HG03442 (cell line): Measurements from ENCODE around the gene WNK4.
A peak's percentile ranks its signal among the peaks of the same experiment; 100 is the strongest.

ENCODE experiments used
- ATAC-seq: cut with Tn5 transposase; IDR thresholded peaks from one replicate; pipeline ENCODE4 v1.9.1; 2021; ENCODE audit warnings: mild to moderate bottlenecking, moderate library complexity; ENCODE audit not compliant: unreplicated experiment

WNK4 gene

DNA sequence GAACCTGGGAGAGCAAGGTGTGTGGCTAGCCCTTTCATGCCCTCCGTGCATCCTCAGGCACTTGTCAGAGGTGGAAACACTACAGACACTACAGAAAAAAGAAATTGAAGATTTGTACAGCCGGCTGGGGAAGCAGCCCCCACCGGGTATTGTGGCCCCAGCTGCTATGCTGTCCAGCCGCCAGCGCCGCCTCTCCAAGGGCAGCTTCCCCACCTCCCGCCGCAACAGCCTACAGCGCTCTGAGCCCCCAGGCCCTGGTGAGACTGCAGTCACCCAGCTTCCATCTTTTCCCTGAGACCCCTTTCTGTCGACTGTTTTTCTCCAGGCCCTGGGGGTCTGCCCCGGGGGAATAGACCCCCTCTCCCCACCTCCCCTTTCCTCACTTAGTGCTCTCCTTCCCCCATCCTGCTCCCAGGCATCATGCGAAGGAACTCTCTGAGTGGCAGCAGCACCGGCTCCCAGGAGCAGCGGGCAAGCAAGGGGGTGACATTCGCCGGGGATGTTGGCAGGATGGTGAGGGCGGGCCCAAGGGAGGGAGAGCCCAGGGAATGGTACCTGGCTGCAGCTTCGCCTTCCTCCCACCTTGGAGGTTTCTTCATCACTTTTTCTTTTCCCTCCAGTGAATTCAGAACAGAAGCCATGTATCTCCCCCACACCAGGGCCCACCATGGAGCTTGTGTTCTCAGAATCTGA is 15.8 kb downstream of the WNK4 start:
- no peak for ATAC-seq

DNA sequence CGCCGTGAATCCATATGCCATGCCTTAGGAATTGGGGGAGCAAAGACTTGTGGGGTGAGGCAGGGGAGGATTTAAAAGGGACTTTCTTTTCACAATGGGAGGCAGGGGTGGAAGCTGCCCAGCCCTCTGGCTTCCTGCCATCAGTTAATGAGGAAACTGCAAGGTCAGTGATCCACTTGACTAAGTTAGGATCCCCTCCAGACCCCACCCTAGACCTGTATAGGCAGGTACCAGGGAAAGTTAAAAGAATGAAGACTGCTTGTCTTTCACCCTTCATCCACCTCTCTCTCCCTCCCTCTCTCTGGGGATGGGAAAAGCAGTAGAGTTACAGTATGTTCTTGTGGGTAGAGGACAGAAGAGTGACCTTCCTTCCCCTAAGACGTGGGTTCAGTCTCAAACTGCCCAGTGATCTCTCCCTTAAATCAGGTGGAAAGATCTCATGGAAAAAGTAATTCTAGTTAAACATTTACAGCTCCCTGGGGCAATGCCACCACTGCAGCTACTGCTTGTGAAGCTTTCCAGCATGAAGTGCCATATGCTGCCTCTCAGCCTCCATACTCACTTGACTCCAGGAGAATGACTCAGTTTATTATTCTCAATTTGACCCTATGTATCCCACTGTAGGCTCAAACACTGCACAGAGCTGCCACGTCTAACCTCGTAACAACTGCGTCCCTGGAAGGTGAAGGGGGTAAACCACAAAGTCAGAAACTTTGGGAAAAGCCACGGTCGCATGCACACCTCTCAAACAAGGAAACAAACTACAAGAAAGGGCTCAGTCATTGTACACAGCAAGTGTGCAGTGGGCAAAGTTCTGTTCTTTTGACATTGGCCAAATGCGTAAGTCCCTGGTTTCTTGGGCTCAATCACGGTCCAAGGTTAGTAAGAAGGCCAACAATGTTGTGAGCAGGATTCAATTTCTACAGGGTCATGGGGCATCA is 16.9 kb downstream of the WNK4 start:
- no peak for ATAC-seq

DNA sequence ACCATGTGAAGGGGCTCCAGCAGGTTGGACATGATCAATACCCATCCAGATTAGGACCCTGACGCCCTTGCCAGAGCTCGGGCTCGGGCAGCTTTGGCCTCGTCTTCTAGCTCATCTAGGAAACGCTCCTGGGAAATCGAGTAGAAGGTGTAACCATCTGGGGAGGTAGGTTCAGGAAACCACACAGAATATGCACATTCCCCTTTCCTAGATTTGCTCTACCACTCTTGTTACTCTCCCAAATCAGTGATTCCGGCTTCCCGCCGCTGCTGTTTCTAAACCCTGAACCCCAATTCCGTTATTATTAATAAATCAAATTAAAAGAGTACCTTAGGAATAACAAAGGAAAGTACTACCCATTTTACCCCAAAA is 17.6 kb downstream of the WNK4 start:
- no peak for ATAC-seq

DNA sequence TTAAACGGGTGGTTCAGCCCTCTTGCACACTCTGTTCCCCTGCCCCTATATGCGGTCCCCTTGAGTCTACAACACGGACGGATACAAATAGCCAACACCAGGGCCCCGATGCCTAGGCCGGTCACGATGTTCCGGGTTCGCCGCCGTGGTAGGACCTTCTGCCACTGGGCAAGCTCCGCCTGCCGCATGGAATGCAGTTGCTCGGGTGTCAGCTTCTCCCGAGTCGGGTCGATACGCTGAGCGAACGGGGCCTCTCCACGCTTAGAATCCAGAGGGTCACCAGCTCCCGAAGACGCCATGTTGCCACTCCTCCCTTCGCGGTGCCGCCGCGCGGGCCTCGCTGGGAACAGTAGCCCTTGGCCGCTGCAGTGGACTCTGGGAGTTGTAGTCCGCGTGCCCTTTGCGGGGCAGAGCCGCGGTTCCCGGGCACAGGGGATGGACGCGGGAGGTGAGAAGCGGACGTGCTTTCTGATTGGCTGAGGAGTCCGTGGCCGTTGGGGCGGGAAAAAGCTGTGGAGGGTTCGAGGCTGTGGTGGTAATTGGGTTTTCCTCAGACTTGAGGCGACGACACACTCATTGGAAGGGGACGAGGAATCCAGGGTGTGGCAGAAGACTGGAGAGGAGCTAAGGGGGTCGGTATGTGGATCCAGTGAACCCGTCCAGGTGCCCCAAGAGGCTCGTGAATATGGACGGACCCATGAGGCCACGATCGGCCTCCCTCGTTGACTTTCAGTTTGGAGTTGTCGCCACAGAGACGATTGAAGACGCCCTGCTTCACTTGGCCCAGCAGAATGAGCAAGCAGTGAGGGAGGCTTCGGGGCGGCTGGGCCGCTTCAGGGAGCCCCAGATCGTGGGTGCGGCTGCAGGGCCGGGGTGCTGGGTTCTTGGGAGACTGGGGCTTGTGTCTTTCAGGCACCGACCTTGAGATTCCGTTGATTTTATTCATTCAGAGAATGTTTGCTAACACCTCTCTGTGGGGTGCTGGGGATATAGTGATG is 18.3 kb downstream of the WNK4 start, which contains the start of the genes CNTD1 and COA3:
CNTD1 (plus strand) TSS at position 479 of the 998 bp plus-strand sequence; CDS start at position 686, 207 bp downstream.
COA3 (minus strand) TSS at position 322 of the 998 bp plus-strand sequence; CDS start at position 299, 23 bp downstream.
- peak; percentile 64 for ATAC-seq

DNA sequence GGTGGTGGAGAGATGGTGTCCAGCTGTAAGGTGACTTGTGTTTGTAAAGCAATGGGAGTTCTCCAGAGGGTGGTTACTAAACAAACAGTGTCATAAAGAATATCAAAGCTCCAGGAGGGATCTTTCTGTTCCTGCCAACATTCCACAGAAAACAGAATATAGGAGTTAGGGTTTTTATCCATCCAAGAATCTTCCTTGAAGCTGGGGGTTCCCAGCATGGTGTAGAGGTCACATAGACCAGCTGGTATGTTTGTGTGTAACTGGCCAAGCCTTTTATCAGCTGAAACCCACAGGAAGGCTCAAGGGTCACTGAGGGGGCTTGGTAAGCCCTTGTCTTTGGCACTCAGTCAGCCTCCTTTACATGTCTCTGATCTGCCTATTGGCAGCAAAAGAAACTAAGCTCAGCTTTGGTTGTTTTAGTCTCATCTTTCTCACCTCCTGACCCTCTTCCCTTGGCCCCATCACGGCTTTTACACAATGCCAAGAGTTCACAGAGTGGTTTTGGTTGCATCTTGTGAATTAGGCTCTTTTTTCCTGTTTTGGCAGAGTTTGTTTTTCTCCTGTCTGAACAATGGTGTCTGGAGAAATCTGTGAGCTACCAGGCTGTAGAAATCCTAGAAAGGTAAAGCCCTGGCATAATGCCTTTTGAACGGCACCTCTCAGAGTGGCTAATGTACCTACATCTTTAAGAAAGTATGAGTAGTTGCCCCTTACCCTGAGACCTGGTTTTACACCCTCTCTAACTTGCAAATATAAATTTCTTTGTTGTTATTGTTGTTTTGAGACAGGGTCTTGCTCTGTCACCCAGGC is 22.9 kb downstream of the WNK4 start:
- no peak for ATAC-seq

DNA sequence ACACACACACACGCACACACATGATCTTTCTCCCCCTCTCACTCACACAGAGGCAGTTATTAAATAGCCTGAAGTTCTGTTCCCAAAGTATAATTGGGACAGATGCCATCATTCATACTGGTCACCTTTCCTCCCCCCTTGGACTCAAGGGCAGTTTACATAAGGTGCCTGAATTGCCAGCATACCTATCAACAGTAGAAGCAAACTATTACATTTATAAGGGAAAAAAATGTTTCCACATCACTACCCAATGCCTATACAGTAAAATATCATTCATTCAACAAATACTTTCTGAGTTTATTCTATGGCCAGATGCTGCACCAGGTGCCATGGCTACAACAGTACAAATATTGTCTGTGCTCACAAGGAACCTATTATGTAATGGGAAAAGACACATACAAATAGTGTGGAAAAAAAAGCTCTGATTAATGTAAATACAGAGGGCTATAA is 24.5 kb downstream of the WNK4 start:
- no peak for ATAC-seq

DNA sequence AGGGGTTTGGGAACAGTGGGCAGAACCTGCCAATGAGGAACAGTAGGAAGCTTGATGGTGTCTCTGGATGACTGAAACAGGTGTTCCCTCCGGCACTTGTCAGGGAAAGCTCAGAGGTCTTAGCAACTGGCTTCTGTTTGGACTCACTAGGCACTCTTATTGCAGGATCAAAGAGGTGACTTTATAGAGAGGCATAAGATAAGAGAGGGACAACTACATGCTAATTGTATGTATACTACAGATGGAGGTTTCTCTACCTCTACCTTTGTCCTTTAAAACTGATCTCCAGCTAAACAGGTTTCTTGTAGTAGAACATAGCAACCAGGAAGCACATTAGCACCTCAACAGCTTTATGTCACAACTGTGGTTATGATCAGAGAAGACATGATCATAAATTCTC is 25.8 kb downstream of the WNK4 start:
- ATAC-seq: no peak

DNA sequence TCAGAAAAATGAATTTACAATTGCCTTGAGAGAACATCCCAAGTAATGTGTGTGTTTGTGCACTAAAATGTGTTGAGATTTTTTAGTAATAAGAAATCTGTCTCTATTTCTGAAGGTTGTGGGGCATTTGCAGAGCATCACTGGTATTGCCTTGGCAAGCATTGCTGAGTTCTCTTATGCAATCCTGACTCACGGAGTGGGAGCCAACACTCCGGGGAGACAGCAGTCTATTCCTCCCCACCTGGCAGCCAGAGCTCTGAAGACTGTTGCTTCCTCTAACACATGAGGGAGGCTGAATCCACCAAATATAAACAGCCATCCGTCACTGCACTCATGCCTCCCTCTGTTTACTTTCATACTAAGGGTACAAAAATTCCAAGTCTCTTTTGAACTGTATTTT is 28.8 kb downstream of the WNK4 start:
- no peak for ATAC-seq

DNA sequence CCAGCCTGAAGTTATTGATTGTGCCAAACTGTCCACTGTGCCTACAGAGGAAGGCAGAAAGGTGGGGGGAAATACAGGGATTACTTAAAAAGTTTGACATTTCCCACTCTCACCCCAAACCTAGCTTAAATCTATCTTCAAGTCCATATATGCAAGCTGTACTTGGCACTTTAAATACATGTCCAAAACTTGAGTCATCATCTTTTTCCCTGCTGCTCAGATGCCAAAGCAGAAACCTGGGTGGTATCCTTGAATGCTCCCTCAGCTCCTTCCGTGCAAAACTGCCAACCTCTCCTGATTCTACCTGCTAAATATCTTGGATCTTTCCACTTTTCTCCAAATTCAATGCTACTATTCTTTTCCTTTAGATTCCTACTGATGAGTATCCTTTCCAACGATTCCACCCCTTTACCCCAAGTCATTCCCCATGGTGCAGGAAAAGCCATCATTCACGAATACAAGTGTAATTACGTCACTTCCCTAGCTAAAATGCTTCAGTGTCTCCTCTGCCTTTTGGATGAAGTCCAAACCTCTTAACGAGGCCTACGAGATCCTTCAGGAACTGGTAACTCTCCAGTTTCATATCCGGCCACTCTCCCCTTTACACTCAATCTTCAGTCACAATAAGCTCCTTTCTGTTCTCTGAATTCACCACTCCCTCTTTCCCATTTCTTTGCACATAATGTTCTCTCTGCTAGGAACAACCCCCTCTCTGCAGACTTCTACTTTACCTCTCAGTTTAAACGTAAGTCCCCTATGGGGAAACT is 34.4 kb downstream of the WNK4 start:
- ATAC-seq: no peak

DNA sequence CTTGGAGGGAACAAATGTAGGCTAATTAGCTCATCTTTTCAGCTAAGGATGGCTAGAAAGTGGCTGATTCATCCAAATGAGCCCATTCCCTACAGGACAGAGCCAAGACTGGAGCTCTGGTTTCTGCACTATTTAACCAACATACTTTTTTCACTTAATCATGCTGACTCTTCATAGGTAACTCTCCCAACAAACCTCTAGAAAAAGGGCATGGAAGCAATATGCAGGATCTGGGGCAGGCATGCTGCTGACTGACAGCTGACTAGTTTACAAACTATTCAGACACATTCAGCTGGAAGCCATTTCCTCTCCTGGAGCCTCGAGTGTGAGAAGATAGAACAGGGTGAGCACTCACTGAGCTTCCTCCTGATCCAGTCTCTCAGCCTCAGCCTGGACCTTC is 37.5 kb downstream of the WNK4 start:
- ATAC-seq: no peak

DNA sequence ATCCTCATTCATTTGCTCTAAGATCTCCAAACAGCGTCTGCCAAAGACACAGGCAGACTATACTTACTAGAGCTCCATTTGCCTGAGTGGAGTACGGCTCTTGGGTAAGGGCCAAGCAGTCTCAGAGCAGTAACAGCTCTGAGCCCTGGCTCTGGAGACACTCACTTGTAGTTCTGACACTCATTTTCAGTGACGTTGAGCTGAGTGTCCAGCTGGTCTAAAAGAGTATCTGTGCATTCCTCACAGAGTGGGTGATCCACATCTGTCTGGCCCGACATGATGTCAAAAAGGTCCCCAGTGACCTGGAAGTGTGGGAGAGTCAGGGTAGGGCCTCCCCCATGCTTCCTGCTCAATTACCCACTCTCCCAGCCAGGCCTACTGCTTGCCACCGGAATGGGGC is 38.0 kb downstream of the WNK4 start:
- ATAC-seq: no peak

DNA sequence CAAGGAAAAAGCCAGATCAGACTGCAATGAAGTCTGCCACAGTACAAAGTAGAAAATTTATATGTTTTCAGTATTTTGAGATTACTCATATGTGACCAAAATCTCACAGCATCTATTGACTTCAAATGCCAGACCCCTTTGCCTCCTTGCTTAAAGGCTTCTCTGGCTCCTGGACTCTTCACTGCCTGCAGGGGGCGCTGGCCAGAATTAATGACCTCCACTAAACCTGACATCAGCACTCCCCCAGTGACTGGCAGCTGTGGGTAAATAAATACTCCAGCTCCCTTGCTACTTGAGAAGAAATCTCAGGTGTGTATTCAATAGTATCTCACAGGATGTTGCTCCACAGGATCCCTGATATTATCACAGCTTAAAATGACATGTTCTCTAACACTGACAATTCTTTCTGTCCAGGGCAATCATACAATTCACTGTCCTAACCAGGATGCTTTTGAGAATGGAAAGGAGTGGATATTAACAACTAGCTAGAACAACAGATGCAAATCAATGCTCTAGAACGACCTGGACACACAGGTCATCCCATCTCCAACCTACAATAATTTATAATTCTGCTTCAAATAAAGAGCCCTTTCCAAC is 39.6 kb downstream of the WNK4 start:
- no peak for ATAC-seq

DNA sequence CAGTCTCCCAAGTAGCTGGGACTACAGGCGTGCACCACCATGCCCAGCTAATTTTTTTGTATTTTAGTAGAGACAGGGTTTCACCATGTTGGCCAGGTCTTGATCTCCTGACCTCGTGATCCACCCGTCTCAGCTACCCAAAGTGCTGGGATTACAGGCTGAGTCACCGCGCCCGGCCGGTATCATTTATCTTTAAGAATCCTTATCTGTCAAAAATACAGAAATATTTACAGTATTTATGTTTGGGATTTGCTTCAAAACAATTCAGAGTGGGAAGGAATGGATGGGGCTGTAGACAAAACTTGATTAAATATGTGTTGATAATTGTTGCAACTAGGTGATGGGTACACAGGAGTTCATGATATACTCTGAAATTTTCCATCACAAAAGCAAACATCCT is 40.8 kb downstream of the WNK4 start:
- ATAC-seq: no peak

DNA sequence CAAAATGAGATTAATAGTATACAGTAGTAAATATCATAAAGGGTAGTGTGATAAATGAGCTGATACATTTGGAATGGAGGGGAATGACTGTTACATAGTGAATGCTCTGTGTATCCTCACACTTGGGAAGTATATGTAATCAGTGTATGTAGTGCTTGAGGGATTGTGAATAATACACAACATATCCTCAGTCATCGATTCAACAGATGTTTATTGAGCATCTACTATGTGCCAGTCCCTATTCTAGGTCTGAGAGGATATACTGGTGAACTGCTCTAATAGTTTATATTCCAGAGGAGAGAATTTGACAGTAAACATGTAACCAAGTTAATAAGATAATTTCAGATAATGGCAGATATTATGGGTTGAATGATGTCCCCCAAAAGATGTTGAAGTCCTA is 47.1 kb downstream of the WNK4 start:
- ATAC-seq: no peak

DNA sequence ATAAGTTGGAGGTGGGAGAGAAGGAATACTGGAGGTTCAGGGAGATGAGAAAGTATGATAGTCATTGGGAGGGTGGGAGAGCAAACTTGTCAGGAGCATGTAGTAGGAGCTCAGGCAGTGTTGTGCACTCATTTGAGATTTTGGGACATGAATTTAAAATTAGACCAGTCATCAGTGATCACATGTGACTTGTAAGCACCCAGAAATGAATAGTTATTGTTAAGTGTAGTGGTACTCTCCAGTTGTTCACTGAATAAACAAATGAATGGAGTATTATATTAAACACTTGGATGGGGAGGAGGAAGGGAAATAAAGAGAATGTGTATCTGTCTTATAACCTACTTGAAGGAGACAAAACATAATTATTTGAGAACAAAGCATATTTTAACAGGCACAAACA is 50.6 kb downstream of the WNK4 start:
- ATAC-seq: no peak

DNA sequence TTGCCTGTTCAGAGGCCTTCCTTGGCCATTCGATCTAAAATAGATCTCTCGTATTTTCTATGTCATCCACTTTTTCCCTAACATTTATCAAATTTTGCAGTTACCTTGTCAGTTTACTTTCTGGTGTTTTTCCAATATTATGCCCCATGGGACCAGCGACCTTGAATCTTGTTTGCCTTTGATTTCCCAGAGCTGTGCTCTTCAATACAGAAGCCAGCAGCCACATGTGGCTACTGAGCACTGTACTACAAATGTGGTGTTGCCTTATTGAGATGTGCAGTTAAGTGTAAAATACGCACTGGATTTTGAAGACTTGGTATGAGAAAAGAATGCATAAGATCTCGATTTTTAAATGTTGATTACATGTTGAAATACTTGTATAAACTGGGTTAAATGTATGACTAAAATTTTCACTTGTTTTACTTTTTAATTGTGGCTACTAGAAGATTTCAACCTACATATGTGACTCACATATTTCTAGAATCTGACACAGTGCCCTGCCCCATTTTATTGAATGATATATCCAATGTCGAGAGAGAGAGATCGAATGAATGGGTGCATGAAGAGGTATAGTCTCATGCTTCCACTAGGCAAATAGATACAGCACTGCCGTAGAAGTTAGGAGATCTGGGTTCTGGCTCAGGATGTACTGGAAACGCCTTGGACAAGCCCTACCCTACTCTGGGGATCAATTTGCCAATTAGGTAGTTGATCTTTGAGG is 52.0 kb downstream of the WNK4 start:
- no peak for ATAC-seq

DNA sequence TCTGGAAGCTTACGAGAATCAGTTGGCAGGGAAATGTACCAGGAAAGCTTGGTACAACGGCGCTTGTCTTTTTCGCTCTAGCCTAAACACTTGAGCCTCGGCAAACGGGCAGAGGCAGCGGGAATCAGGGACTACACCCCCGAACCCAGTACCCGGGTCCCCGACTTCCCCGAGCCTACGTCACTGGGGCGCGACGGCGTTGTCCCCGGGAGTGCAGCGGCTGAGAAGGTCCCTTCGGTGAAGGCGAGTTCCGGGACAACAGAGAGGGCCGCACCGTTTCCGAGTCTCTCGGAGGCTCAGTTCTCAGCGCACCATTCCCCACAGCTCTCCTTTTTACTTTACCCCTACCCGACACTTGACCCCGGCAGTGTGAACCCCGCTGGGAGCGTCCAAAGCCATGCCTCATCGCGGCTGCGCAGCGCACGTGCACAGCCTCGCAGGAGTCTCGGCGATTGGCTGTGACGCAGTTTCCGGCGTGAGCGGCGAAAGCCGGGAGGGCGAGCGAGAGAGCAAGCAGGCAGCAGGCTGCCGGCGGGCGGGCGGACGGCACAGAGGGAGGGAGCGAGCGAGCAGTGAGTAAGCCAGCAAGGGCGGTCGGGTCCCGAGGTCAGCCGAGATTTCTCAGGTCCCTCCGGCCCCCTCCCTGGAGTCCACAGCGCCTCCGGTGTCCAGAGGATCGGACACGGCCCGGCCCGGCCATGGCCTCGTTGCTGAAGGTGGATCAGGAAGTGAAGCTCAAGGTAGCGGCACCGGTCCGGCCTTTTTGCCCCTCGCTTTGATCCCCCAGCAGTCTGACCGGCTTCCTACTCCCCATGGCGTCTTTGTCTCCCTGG is 52.7 kb downstream of the WNK4 start, which contains the start of gene PSME3:
PSME3 (plus strand) TSS at position 464 of the 833 bp plus-strand sequence; CDS start at position 699, 235 bp downstream.
- ATAC-seq: peak; percentile 85
